Raji (cell line): Measurements from ENCODE around the gene HARBI1.

Source experiments
- POLR2A ChIP-seq: IDR thresholded peaks from 2 replicates; pipeline ENCODE4 v1.6.1; 2011; ENCODE audit warnings: low read depth, low read length, control low read depth; ENCODE audit not compliant: insufficient read depth

HARBI1 gene

DNA sequence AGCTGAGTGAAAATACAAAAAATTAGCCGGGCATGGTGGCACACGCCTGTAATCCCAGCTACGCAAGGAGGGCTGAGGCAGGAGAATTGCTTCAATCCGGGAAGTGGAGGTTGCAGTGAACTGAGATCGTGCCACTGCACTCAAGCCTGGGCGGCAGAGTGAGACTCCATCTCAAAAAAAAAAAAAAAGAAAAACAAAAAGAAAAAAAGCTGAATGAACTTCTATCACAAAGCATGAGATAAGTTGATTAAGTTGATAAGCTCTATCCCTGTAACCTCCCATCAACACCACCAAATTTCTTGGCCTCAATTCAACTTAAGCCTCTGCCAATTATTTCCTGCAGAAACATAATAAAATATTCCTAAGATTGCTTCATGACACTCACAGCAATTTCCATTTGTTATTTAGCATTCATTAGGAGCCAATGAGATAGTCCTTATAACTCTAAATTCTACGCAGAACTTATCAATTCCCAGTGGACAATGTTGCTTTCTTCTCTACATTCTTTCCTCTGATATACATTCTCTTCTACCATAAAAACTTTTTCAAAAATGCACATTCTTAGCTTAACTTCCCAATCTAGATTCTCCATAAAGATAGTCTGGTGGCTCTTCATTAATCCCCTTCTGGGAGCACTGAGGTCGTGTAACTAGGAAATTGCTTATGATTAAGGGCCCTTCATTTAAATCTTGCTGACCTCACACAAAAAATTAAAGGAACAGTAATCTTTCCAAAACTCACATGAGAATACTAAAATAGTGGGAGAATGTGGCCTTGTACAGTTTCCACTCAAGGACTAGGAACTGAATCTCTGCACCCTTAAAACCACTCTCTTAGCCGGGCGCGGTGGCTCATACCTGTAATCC, 26.1 kb downstream of the HARBI1 start:
- TF ChIP-seq POLR2A, result no peak

DNA sequence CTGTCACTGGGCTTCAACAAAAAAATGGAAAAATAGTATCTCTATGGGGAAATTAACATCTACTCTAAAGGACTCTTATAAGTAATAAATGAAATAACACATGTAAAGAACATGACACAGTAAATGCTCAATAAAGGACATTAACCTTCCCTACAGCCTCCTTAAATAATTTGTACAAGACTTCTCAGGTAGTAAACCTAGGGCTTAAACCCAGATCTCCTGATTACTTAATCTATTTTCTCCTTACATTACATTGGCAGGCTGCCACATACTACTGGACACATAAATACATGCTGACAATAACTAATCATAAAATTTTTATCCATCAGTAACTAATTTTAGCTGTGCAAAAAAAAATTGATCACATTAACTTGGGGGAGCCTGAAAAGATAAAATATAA, 28.1 kb downstream of the HARBI1 start:
- TF ChIP-seq POLR2A, result no peak

DNA sequence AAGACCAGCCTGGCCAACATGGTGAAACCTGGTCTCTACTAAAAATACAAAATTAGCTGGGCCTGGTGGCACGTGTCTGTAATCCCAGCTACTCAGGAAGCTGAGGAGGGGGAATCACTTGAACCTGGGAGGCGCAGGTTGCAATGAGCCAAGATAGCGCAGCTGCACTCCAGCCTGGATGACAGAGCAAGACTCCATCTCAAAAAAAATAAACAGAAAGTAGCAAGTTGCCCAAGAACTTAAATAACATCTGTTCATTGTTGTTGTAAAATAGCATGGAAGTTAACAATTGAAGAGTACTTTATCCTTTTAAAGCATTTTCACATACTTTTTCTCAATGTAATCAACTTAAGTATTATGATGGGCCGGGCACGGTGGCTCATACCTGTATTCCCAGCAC, 28.9 kb downstream of the HARBI1 start:
- no peak for TF ChIP-seq POLR2A

DNA sequence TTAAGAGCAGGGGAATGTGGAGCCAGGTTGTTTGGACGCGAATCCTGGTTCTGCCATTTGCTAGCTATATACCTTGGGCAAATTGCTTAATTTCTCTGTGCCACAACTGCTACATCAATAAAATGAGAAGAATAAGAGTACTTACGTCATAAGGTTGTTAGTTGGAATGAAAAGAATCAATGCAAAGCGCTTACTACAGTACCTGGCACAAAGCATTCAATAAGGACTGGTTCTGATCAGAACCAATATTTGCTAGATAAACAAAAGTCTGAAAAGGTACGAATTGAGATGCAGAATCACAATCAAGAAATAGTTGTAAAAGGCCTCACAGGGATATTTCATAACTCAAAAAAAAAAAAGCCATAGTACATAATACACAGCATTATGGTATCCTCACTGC, 34.4 kb downstream of the HARBI1 start:
- no peak for TF ChIP-seq POLR2A

DNA sequence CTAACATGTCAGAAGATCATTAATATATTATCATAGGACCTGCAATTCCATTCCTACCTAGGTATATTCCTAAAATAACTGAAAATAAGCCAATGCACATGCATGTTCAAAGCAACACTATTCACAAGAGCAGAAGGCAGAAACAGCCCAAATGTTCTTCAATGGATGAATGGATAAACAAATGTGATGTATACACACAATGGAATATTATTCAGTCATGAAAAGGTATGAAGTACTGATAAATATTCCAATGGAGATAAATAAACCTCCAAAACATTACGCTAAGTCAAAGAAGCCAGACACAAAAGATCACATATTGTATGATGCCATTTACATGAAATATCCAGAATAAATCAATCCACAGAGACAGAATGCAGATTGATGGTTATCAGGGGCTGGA, 40.0 kb downstream of the HARBI1 start:
- TF ChIP-seq POLR2A, result no peak

DNA sequence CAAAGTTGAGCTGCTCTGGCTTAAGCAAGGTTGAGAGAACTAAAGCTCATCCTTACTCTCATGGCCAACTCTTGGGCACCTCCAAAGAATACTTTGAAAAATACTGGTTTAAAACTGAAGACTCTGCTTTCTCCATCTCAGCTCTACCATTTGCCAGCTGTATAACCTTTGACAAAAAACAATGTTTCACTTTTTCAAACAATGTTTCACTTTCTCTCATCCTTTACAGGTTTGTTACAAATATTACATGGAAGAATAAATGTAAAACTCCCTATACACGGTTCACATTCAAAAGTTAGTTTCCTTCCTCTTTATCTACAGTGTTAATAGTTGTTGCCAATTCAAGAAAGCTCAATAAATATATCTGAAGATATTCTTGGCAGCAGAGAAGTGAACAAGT, 42.4 kb downstream of the HARBI1 start:
- TF ChIP-seq POLR2A, result no peak

DNA sequence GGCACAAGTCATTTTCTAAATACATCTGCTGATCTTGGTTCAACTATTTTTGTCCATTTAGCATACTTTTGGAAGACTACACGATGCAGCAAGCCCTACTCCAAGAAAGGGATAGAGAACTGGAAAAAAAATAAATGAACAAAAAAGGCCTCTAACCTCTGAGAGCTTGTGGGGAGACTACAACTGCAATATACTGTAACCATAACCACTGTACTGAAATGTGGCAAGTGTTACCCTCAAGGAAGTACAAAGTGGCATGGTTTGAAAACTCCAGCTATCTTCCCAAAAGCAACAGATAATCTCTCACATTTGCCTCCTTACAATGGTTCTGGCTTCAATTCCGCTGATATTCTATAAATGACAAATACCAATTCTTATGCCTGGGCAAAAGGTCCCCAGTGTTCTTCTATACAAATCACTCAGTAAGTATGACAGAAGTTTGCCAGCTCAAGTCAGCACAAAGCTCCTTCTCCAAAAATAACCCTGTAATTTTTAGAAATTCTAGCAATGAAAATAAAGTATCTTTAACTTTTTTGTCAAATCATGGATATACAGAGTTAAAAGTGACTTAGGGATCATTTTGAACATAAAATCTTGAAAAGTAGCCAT, 46.1 kb downstream of the HARBI1 start:
- no peak for TF ChIP-seq POLR2A

DNA sequence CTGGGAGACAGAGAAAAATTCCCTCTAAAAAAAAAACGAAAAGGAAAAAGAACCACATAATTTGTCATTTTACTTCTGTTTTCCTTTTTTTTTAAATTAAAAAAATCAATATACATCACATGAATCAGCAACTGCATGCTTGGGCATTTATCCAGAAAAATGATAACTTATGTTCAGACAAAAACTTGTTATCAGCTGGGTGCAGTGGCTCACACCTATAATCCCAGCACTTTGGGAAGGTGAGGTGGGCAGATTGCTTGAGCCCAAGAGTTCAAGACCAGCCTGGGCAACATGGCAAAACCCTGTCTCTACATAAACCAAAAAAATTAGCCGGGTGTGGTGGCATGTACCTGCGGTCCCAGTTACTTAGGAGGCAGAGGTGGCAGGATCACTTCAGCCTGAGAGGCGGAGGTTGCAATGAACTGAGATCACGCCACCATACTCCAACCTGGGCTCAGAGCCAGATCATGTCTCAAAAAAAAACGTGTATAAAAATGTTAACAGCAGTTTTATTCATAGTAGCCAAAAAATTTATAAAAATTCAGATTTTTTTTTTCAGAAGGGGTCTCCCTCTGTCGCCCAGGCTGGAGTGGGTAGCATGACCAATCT, 51.7 kb downstream of the HARBI1 start:
- TF ChIP-seq POLR2A, result no peak

GRCh38 chr11:46564459-46564858, 52.6 kb downstream of the HARBI1 start:
- TF ChIP-seq POLR2A, result no peak

- TF ChIP-seq POLR2A, result no peak
Measured at GRCh38 chr11:46562527-46562926, 54.5 kb downstream of the HARBI1 start.

DNA sequence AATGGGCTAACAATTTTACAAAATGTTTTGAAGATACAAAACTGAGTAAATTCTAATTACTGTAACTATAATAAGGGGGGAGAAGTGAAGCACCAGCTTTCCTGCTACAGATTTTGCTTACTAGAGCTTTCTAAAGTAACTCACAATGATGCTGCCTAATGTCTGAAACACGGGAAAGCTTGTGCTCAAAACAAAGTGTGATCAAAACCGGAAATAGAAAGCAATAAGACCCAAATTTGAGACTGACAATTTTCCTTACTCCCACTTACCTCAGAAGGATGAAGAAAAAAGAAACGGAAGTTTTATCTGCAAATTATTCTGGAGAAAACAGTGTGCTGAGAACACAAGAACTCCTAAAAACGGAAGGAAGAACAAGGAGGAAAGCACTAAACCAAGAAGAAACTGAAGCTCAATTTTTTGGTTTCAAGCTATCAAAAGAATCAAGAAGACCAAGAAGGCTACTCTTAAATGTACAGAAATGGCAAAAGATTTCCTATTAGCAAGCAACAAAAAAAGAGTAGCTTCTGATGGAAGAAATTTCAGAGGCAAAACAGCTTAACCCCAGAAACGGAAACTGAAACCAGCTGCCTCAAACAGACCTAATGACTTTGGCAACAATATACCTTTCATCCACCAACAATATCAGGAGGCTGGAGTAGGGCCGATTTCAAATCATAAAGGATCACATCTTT, 56.6 kb downstream of the HARBI1 start:
- TF ChIP-seq POLR2A, result no peak

DNA sequence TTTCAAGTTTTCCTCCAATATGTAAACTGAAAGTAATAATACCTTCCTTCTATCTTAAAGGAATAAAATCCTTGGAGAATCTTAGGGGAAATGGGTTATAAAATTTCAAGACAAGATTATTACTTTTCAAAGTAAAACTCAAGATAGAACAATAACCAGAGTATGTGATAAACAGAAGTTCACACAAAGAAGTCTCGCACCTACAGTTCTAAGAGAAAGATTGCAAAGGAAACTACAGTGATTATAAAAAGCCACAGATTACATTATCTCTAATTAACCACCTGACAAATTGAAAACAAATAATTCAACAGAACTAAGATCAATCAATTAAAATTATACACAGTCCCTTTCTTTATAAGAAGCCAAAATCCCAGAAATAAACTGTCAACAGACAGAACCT, 57.2 kb downstream of the HARBI1 start:
- no peak for TF ChIP-seq POLR2A

DNA sequence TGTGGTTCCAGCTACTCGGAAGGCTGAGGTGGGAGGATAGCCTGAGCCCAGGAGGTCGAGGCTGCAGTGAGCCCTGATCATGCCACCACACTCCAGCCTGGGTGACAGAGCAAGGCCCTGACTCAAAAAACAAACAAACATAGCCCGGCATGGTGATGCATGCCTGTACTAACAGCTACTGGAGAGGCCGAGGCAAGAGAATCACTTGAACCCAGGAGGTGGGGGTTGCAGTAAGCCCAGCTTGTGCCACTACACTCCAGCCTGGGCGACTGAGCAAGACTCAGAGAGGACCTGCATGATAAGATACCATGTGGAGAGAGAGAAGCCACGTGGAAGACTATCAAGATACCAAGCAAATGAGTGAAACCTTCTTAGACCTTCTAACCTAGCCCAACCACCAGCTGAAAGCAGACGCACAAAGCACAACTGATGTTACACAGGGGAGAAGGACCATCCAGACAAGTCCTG, 59.3 kb downstream of the HARBI1 start:
- TF ChIP-seq POLR2A, result no peak

GRCh38 chr11:46555267-46556054, 61.6 kb downstream of the HARBI1 start:
- no peak for TF ChIP-seq POLR2A
